GM12891 (cell line): ENCODE measurements around the gene MAGEB3.
"Not testable (repeated sequence)": the region's sequence is repeated elsewhere in the genome, so short reads cannot be mapped to it uniquely, and the experiment has no call there.

Source experiments
- PAX5 ChIP-seq: IDR thresholded peaks from 2 replicates; pipeline ENCODE4 v1.6.1; 2011; ENCODE audit warnings: low read length, moderate library complexity, mild to moderate bottlenecking; ENCODE audit not compliant: insufficient read depth, severe bottlenecking
- POLR2A ChIP-seq: IDR thresholded peaks from 2 replicates; pipeline ENCODE4 v1.6.1; 2011; ENCODE audit warnings: low read depth, low read length, control low read depth
- POLR2AphosphoS5 ChIP-seq: IDR thresholded peaks from 2 replicates; pipeline ENCODE4 v1.6.1; 2011; ENCODE audit warnings: low read depth, low read length, control low read depth
- POU2F2 ChIP-seq: IDR thresholded peaks from 2 replicates; pipeline ENCODE4 v1.6.1; 2011; ENCODE audit warnings: low read depth, mild to moderate bottlenecking, control low read depth, low read length, moderate library complexity
- SPI1 ChIP-seq: IDR thresholded peaks from 2 replicates; pipeline ENCODE4 v1.6.1; 2011; ENCODE audit warnings: low read depth, low read length, control low read depth
- TAF1 ChIP-seq: IDR thresholded peaks from 2 replicates; pipeline ENCODE4 v1.6.1; 2011; ENCODE audit warnings: low read depth, low read length, control low read depth

- not testable (repeated sequence) for TF ChIP-seq TAF1, POLR2A, POLR2AphosphoS5, POU2F2, SPI1, PAX5
Measured at GRCh38 chrX:30193910-30194309, 36.5 kb upstream of the MAGEB3 start.
